Measurements from ENCODE around the gene UBE2L6.

- TF ChIP-seq EP300 (IDR thresholded peaks at IDR 0.05; ENCODE audit: borderline replicate concordance) (no peak), YY1 (IDR thresholded peaks at IDR 0.05; ENCODE audit: low read depth) (no peak), FOXM1 (IDR thresholded peaks at IDR 0.05; ENCODE audit: borderline replicate concordance, low read depth) (no peak), CEBPB (IDR thresholded peaks at IDR 0.05) (no peak), REST (IDR thresholded peaks at IDR 0.05; ENCODE audit: low read depth) (no peak), RAD21 (IDR thresholded peaks at IDR 0.05; ENCODE audit: low read depth) (peak; percentile 88), TCF12 (IDR thresholded peaks at IDR 0.05; ENCODE audit: low read depth) (no peak), EGR1 (IDR thresholded peaks at IDR 0.05) (no peak), MAX (IDR thresholded peaks at IDR 0.05) (no peak), TAF1 (IDR thresholded peaks at IDR 0.05; ENCODE audit: low read depth) (no peak), USF1 (IDR thresholded peaks at IDR 0.05) (no peak)
These were observed 876 bp upstream of the UBE2L6 start for GRCh38 chr11:57568330-57568766.
